NCI-H526 treated with DMSO at 0.1 percent for 48 hours (cell line): ENCODE data around the gene CLASP1.
"Not testable (repeated sequence)": the region's sequence is repeated elsewhere in the genome, so short reads cannot be mapped to it uniquely, and the experiment has no call there.

ENCODE experiments used
- DNase-seq: peaks from one replicate; lab custom pipeline; 2025; lab: John Stamatoyannopoulos, UW

Gene CLASP1

GRCh38 chr2:121649149-121649595, at the start of gene CLASP1:
TSS of gene CLASP1 (minus strand) at chr2:121649462. CDS start at chr2:121605895, 43,567 bp downstream.
- DNase-seq = peak; percentile 85

GRCh38 chr2:121698318-121698930, 49.2 kb upstream of the CLASP1 start:
- DNase-seq = no peak

DNA sequence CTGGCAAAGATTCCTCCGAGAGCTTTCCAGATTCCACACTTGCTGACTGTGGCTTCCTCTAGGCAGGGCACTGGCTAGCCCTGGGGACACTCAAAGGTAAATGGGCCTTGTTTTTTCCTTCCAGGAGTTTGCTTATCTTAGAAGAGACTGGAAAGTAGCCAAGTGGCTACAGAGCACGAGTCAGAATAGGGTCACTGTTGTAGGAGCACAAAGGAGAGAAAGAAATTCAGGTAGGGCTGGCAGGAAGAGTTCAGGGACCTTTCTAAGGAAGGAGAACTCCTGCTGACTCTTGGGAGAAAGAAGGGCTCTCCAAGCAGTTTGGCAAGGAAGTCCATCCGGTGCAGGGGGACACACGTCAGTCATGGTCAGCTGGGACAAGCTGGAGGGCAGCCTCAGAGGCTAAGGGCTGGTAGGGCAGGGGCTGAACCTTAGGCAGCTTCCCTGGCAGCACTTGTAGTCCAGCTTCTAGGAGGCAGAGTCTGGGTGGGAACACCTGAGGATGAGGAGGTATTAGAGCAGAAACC, 47.9 kb upstream of the CLASP1 start:
- DNase-seq = no peak

DNA sequence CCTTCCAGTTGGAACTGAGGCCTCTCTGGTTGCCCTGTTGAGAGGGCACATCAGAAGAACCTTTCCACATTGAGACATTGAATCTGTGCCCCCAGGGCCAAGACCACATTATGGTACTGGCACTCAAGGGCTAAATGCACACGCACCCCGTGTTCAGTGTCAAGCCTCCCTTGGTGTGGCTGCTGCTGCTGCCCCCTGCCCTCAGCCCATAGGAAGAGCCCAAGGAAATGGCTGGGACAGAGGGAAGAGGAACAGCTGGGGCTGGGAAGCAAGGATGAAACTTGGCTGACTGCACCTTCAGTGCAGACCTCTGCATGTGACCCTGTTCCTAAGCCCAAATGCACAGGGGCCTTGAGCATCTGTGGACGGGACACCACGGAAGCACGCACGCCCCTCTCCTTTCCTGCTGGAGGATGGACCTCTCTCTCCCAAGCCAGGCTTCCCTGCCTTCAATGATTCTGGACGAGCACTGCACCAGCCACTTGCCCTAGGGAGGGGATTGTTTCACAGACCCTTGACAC, 47.2 kb upstream of the CLASP1 start:
- DNase-seq = no peak

DNA sequence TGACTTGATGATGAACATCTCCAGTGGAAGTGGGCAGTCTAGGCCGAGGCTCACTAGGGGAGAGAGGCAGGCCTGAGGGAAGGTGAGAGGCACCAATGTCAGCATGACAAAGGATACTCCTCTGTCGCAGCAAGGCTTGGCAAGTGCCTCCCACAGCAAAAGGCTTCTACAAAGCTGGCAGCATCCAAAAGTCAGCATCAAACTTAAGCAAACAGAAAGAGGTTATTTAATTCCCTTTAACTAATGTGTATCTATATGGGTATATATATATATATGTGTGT, 45.8 kb upstream of the CLASP1 start:
- no peak for DNase-seq

GRCh38 chr2:121694398-121695170, 45.3 kb upstream of the CLASP1 start:
- no peak for DNase-seq

GRCh38 chr2:121690572-121690971, 41.3 kb upstream of the CLASP1 start:
- not testable (repeated sequence) for DNase-seq

- DNase-seq = no peak
Observed at GRCh38 chr2:121690095-121690494, 40.8 kb upstream of the CLASP1 start.

DNA sequence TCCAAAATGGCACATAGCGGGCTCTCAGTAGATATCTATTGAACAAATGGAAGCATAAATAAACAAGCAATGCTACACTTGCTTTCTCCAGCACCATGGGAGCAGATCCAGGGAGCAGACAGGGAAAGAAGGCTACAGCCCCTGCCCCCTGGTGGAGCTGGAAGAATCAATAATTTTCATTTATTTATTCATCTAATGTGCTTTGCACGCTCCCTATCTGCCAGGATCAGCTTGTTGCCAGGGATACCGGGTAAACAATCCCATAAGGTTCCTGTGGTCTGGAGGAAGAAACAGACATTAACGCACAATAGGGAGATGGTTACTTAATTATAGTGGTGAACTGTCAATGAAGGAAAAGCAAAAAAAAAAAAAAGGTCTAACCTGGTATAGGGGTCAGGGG, 40.1 kb upstream of the CLASP1 start:
- peak; percentile 14 for DNase-seq

DNA sequence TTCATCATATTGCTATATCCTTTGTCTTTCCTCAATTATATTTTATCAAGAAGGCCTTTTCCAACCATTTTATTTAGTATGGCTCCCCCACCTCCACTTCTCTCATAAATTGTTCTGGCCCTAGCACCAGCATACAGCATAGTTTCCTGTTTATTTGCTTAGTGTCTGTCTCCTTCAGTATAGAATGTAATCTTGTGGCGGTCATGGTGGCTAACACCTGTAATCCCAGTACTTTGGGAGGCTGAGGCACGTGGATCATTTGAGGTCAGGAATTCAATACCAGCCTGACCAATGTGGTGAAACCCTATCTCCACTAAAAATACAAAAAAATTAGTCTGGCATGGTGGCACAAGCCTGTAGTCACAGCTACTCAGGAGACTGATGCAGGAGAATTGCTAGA, 39.6 kb upstream of the CLASP1 start:
- no peak for DNase-seq

GRCh38 chr2:121686902-121687301, 37.6 kb upstream of the CLASP1 start:
- DNase-seq = no peak

DNA sequence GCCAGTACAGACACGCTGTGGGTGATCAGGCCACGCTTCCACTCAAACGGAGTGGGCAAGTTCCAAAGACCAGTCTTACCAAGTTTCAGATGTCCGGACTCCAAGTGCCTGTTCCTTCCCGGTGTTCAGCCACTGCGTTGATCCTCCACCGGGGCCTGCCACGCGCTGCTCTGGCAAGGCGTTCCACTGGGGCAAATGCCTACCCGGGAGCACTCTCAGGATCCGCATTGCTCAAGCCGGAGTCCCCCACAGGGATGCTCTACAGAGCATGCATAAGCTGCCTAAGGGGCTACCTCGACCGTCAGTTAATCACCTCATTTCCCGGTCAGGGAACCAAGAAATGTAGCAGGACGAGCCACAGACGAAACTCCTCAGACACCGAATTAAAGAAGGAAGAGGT, 37.0 kb upstream of the CLASP1 start:
- no peak for DNase-seq

- no peak for DNase-seq
Observed at GRCh38 chr2:121682396-121683298, 33.4 kb upstream of the CLASP1 start.

DNA sequence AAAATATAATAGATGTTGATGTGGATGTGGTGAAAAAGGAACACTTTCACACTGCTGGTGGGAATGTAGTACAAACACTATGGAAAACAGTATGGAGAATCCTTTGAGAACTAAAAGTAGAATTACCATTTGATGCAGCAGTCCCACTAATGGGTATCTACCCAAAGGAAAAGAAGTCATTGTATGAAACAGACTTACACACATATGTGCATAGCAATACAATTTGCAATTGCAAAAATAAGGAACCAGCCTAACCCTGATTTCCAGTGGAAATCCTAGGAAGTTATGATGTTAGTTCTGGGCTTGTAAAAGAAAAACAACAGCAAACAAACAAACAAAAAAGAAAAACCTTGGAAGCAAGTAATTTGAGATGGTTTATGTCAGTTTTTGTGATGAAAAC, 28.6 kb upstream of the CLASP1 start:
- DNase-seq = no peak

- not testable (repeated sequence) for DNase-seq
Observed at GRCh38 chr2:121671621-121672020, 22.4 kb upstream of the CLASP1 start.

DNA sequence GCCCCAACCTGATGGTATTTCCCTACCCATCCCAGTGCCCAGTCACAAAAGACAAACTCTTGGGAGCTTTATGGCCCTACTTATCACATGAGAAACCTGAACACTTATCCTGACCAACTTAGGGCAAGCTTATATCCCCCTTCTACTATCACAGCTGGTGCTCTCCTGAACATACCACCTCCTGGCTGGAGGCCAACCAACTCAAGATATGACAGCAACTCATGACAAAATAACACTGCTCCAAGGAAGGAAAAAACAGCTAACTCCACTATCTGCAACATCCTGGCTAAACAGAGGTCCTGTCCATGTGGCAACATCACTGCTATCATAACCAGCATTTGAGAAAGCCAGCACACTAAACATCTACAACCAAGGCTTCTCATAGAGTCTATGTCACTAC, 20.9 kb upstream of the CLASP1 start:
- DNase-seq = no peak

GRCh38 chr2:121667618-121668017, 18.4 kb upstream of the CLASP1 start:
- DNase-seq = no peak

GRCh38 chr2:121666042-121666441, 16.8 kb upstream of the CLASP1 start:
- no peak for DNase-seq

GRCh38 chr2:121665504-121665903, 16.2 kb upstream of the CLASP1 start:
- DNase-seq = no peak

- no peak for DNase-seq
Observed at GRCh38 chr2:121664713-121665112, 15.5 kb upstream of the CLASP1 start.

DNA sequence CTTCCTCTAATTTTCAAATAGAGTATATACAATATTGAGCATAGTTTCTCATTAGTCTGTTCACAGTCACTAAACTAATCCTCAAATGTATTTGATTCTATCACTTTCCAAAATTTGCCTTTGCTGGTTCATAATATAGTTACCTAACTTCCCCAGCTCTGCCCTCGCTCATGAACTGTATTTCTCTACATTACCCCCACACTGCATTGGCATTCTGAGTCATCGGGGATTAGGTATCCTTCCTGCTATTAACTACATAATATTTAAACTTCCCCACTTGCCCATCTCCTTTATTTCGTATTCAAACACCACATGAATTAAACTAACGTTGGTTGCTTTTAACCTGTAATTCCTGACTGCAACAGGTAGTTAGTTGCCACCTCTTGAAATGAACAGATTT, 14.8 kb upstream of the CLASP1 start:
- no peak for DNase-seq

DNA sequence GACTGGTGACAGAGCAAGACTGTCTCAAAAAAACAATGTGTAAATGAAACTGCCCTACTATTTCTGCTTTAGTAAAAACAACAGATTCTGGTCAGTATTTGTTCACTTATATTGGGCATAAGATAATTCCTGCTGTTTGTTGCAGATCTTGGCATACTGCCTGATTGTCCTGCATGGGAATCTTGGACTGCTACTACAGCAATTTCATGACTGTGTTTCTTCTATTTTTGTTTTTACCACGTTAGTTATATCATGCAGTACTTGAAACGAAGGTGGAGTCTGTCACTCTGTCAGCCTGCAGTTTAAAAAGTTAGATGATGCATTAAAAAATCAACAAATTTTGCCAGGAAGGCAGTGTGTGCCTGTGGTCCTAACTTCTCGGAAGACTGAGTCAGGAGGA, 14.2 kb upstream of the CLASP1 start:
- DNase-seq = no peak
